ENCODE results near the gene ANO8. TPM values are rescaled to one million over a fixed set of nuclear protein-coding genes. Genes with fewer than 3 reads are reported as not detected.
"Not testable (repeated sequence)": the region's sequence is repeated elsewhere in the genome, so short reads cannot be mapped to it uniquely, and the experiment has no call there.

The ANO8 gene
- total RNA-seq, 1 donor from 2014 or later: 16.7 TPM

- Mint-ChIP-seq H3K4me1 (ENCODE audit: low read depth) (peaks cover 9% of the 10 kb centered on the region), H3K27ac (ENCODE audit: unreplicated experiment) (no peak overlapping the region), H3K4me3 (ENCODE audit: unreplicated experiment) (no peak overlapping the region), H3K9me3 (ENCODE audit: low read depth) (no peaks in the 10 kb centered on the region), H3K36me3 (ENCODE audit: low read depth) (peaks cover 15% of the 10 kb centered on the region), H3K27me3 (ENCODE audit: low read depth) (no peaks in the 10 kb centered on the region)
- no peak for TF ChIP-seq CTCF (IDR thresholded peaks at IDR 0.05)
- no peak for DNase-seq (ENCODE audit: low spot score)
Observed at GRCh38 chr19:17279436-17279835, 55.2 kb downstream of the ANO8 start.

DNA sequence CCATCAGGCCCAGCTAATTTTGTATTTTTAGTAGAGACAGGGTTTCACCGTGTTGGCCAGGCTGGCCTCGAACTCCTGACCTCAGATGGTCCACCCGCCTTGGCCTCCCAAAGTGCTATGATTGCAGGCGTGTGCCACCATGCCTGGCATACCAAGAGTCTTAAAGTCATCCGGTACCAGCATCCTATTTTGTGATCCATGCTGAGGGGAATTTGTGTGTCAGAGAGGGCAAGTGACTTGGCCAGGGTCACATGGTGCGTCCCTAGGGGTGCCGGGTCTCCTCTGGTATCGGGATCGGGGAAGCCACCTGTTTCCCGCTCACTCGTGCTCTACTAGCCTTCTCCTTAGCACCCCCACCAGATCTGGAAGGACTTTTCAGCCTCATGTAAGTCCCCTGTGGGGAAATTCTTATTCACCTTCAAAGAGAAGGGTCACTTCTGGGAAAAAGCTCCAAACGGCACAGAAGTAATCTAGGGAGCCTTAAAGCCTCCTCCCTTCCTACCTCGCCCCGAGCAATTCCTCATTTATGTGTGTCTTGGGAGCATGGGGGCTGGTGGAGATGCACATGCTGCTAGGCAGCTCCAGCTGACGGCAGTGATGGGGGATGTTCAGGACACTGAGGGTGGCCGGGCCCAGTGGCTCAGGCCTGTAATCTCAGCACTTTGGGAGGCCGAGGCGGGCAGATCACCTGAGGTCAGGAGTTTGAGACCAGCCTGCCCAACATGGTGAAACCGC lies 59.0 kb downstream of the ANO8 start:
- Mint-ChIP-seq H3K27ac (ENCODE audit: unreplicated experiment) (no peak overlapping the region), H3K4me1 (ENCODE audit: low read depth) (no peaks in the 10 kb centered on the region), H3K4me3 (ENCODE audit: unreplicated experiment) (no peak overlapping the region), H3K27me3 (ENCODE audit: low read depth) (no peaks in the 10 kb centered on the region), H3K9me3 (ENCODE audit: low read depth) (no peaks in the 10 kb centered on the region), H3K36me3 (ENCODE audit: low read depth) (peaks cover 22% of the 10 kb centered on the region)
- no peak for DNase-seq (ENCODE audit: low spot score)
- TF ChIP-seq CTCF (IDR thresholded peaks at IDR 0.05): no peak

DNA sequence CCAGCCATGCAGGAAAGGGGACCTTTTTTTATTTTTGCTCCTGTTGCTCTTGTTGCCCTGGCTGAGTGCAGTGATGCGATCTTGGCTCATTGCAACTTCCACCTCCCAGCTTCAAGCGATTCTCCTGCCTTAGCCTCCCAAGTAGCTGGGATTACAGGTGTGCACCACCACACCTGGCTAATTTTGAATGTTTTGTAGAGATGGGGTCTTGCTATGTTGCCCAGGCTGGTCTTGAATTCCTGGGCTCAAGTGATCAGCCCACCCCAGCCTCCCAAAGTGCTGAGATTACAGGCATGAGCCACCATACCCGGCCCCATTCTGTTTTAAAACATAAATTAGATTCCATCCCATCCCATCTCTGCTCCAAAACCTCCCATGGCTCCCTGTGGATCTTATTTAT lies 59.8 kb downstream of the ANO8 start:
- H3K36me3 Mint-ChIP-seq (ENCODE audit: low read depth): peaks cover 24% of the 10 kb centered on the region
- not testable (repeated sequence) for H3K9me3 Mint-ChIP-seq (ENCODE audit: low read depth); H3K27ac Mint-ChIP-seq (ENCODE audit: unreplicated experiment); H3K27me3 Mint-ChIP-seq (ENCODE audit: low read depth); H3K4me1 Mint-ChIP-seq (ENCODE audit: low read depth); DNase-seq (ENCODE audit: low spot score); H3K4me3 Mint-ChIP-seq (ENCODE audit: unreplicated experiment)

Other genes with a start within 250 kb of the ANO8 start
- 27.3 to 31.7 TPM (median 29.9 TPM) in 3 replicates for gene USE1, start 119.5 kb downstream of the ANO8 start, total RNA-seq
- gene OCEL1, start 108.6 kb downstream of the ANO8 start, total RNA-seq: 21.1 to 23.8 TPM (median 22.3 TPM) in 3 replicates
- 31.9 to 45.0 TPM (median 43.7 TPM) in 3 replicates for gene NR2F6, start 88.9 kb downstream of the ANO8 start, total RNA-seq
- gene USHBP1, start 70.1 kb downstream of the ANO8 start, total RNA-seq: not detected in 3 replicates
- gene BABAM1, start 67.4 kb downstream of the ANO8 start, total RNA-seq: 83.3 to 100 TPM (median 91.2 TPM) in 3 replicates
- gene ANKLE1, start 53.0 kb downstream of the ANO8 start, total RNA-seq: 0.38 to 0.57 TPM (median 0.53 TPM) in 3 replicates
- 3.5 to 6.6 TPM (median 5.9 TPM) in 3 replicates for gene ABHD8, start 31.4 kb downstream of the ANO8 start, total RNA-seq
- gene MRPL34, start 29.0 kb downstream of the ANO8 start, total RNA-seq: 56.6 to 68.7 TPM (median 61.7 TPM) in 3 replicates
- gene DDA1, start 25.3 kb downstream of the ANO8 start, total RNA-seq: 53.0 to 66.6 TPM (median 63.9 TPM) in 3 replicates
- gene GTPBP3, start 2.7 kb upstream of the ANO8 start, total RNA-seq: 16.7 to 20.9 TPM (median 20.6 TPM) in 3 replicates
- 0.22 to 0.44 TPM in 2 of 3 replicates, not detected in the other for gene PLVAP, start 42.5 kb upstream of the ANO8 start, total RNA-seq
- not detected in 3 replicates for gene CCDC194, start 59.3 kb upstream of the ANO8 start, total RNA-seq
- not detected in 3 replicates for gene BST2, start 70.8 kb upstream of the ANO8 start, total RNA-seq
- 36.3 to 46.7 TPM (median 39.4 TPM) in 3 replicates for gene MVB12A, start 85.2 kb upstream of the ANO8 start, total RNA-seq
- gene TMEM221, start 113.8 kb upstream of the ANO8 start, total RNA-seq: 0.27 to 0.57 TPM (median 0.28 TPM) in 3 replicates
- gene NXNL1, start 126.1 kb upstream of the ANO8 start, total RNA-seq: not detected in 3 replicates
- 6.8 to 7.9 TPM (median 7.7 TPM) in 3 replicates for gene SLC27A1, start 135.7 kb upstream of the ANO8 start, total RNA-seq
- 73.7 to 112 TPM (median 108 TPM) in 3 replicates for gene PGLS, start 176.8 kb upstream of the ANO8 start, total RNA-seq
- 113 to 146 TPM (median 140 TPM) in 3 replicates for gene COLGALT1, start 220.8 kb upstream of the ANO8 start, total RNA-seq

All from chondrocyte (in vitro differentiated cells).